Measurements from ENCODE around the gene GALNT14. TPM values are rescaled to one million over a fixed set of nuclear protein-coding genes. Genes with fewer than 3 reads are reported as not detected.

GALNT14 gene
- total RNA-seq, 2 donors from 2014 or later = 1.6 TPM; not detected in 1

GRCh38 chr2:31011587-31011986 is 126.7 kb downstream of the GALNT14 start:
- Histone ChIP-seq H3K27me3 (replicated peaks; ENCODE audit: insufficient read depth) (no peaks in the 10 kb centered on the region), H3K4me3 (no peak overlapping the region), H3K4me1 (ENCODE audit: control insufficient read depth in 1 of 2, low read depth in 2 of 2) (no peaks in the 10 kb centered on the region), H3K9me3 (no peaks in the 10 kb centered on the region), H3K27ac (no peak overlapping the region), H3K36me3 (no peaks in the 10 kb centered on the region)
- no peak for TF ChIP-seq CTCF (IDR thresholded peaks at IDR 0.05)
- ATAC-seq (ENCODE audit: insufficient number of reproducible peaks, low FRiP score, low read depth) (no peak), DNase-seq (ENCODE audit: low spot score) (no peak)

- H3K27ac ChIP-seq = no peak overlapping the region
Observed at GRCh38 chr2:31008561-31009114, 129.6 kb downstream of the GALNT14 start.

DNA sequence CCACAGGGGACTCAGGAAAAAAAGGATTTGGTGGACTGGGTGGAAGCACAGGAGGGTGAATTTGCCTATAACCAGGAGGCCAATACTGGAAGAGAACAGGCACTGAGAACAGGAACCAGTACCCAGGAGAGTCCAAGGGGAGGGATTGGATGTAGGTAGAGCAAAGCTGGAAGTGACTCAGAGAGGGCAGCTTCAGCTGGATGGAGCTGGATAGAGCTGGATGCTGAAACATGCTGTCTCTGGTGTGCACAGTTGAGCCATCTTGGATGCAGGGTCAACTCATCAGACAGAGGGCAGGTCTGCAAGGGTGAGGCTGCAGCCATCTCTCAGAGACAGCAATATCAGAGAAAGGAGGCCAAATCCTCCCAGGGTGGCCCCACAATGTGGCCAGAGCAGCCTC is 134.0 kb downstream of the GALNT14 start:
- no peak for TF ChIP-seq CTCF (IDR thresholded peaks at IDR 0.05)
- DNase-seq (ENCODE audit: low spot score) = no peak
- Histone ChIP-seq H3K27ac (no peak overlapping the region), H3K4me1 (ENCODE audit: control insufficient read depth in 1 of 2, low read depth in 2 of 2) (no peaks in the 10 kb centered on the region), H3K9me3 (no peaks in the 10 kb centered on the region), H3K4me3 (no peak overlapping the region), H3K36me3 (no peaks in the 10 kb centered on the region), H3K27me3 (replicated peaks; ENCODE audit: insufficient read depth) (no peaks in the 10 kb centered on the region)
- ATAC-seq (ENCODE audit: insufficient number of reproducible peaks, low FRiP score, low read depth) = no peak

More at GRCh38 chr2:31008561-31009114, 129.6 kb downstream of the GALNT14 start:
- Histone ChIP-seq H3K4me3 (no peak overlapping the region), H3K27me3 (replicated peaks; ENCODE audit: insufficient read depth) (no peaks in the 10 kb centered on the region), H3K36me3 (no peaks in the 10 kb centered on the region), H3K4me1 (ENCODE audit: control insufficient read depth in 1 of 2, low read depth in 2 of 2) (no peaks in the 10 kb centered on the region), H3K9me3 (no peaks in the 10 kb centered on the region)
- ATAC-seq (ENCODE audit: insufficient number of reproducible peaks, low FRiP score, low read depth) = no peak
- no peak for TF ChIP-seq CTCF (IDR thresholded peaks at IDR 0.05)
- no peak for DNase-seq (ENCODE audit: low spot score)

DNA sequence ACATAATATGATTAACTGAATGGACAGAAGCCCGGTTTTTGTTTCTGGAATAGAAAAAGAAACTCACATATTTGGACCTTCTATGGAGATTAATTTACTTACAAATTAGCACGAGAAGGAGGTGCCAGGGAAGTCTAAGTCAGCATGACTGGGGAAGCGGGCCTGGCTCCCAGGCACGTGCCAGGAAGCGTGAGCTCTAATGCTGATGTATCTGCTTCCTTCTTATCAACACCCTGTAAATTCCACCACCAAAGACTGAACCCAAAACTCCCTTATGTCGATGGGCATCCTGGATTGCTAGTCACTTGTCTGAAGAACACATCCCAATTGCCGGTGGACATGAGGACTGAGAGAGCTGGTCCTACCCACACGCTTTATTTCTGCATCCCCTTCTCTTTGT is 134.5 kb downstream of the GALNT14 start:
- DNase-seq (ENCODE audit: low spot score) (no peak), ATAC-seq (ENCODE audit: insufficient number of reproducible peaks, low FRiP score, low read depth) (no peak)
- H3K4me1 ChIP-seq (ENCODE audit: control insufficient read depth in 1 of 2, low read depth in 2 of 2) = no peaks in the 10 kb centered on the region
- H3K4me3 ChIP-seq = no peak overlapping the region
- H3K27ac ChIP-seq = no peak overlapping the region
- H3K9me3 ChIP-seq = no peaks in the 10 kb centered on the region
- H3K36me3 ChIP-seq = no peaks in the 10 kb centered on the region
- TF ChIP-seq CTCF (IDR thresholded peaks at IDR 0.05) = no peak
- H3K27me3 ChIP-seq (replicated peaks; ENCODE audit: insufficient read depth) = no peaks in the 10 kb centered on the region

DNA sequence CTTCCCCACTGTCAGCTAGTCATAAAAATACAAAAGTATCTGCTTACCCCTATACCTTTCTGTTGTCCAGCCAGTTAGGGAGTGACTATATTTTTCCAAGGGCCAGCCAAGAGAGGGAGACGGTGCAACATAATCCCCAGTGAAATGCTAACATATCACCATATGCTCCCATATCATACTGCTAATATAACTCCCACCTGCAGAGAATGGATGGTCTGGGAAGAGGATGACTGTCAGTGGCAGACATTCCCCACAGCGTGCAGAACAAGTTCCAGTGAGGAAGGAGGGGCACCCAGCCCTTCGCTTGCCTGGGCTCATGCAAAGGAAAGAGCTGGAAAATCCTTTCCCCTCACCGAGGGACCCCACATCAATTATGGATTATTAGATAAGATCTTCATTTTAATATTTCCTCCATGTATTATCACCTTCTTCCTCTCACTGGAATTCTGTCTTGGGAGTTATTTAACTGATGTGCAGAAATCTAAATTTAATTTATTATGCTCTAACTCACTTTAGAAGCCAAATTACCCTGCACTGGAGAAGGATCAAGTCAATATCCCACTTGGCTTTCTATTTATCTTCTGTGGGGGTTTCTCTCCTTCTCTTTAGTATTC is 135.6 kb downstream of the GALNT14 start:
- ATAC-seq (ENCODE audit: insufficient number of reproducible peaks, low FRiP score, low read depth) (no peak), DNase-seq (ENCODE audit: low spot score) (no peak)
- no peaks in the 10 kb centered on the region for H3K4me1 ChIP-seq (ENCODE audit: control insufficient read depth in 1 of 2, low read depth in 2 of 2)
- no peaks in the 10 kb centered on the region for H3K27me3 ChIP-seq (replicated peaks; ENCODE audit: insufficient read depth)
- H3K4me3 ChIP-seq = no peak overlapping the region
- H3K27ac ChIP-seq = no peak overlapping the region
- no peaks in the 10 kb centered on the region for H3K36me3 ChIP-seq
- no peak for TF ChIP-seq CTCF (IDR thresholded peaks at IDR 0.05)
- no peaks in the 10 kb centered on the region for H3K9me3 ChIP-seq
